HG03342 (cell line): ENCODE data around the gene TMEM80.
"Not testable (repeated sequence)": the region's sequence is repeated elsewhere in the genome, so short reads cannot be mapped to it uniquely, and the experiment has no call there.

Source experiments
- ATAC-seq: cut with Tn5 transposase; IDR thresholded peaks from one replicate; pipeline ENCODE4 v1.9.1; 2021; ENCODE audit warnings: mild to moderate bottlenecking, moderate library complexity; ENCODE audit not compliant: unreplicated experiment

The TMEM80 gene

GRCh38 chr11:679271-680207 is 16.1 kb upstream of the TMEM80 start:
- ATAC-seq, result no peak

GRCh38 chr11:680476-680875 is 15.1 kb upstream of the TMEM80 start:
- ATAC-seq, result no peak

- no peak for ATAC-seq
These were observed 14.6 kb upstream of the TMEM80 start for GRCh38 chr11:680970-681369.

- ATAC-seq, result no peak
These were observed 9.0 kb upstream of the TMEM80 start for GRCh38 chr11:686451-687243.

- ATAC-seq, result no peak
These were observed 7.9 kb upstream of the TMEM80 start for GRCh38 chr11:687751-688150.

GRCh38 chr11:688681-689080 is 6.9 kb upstream of the TMEM80 start:
- no peak for ATAC-seq

GRCh38 chr11:689625-690024 is 6.0 kb upstream of the TMEM80 start:
- ATAC-seq, result no peak

- ATAC-seq, result not testable (repeated sequence)
These were observed 5.4 kb upstream of the TMEM80 start for GRCh38 chr11:690244-690643.

- no peak for ATAC-seq
These were observed 4.6 kb upstream of the TMEM80 start for GRCh38 chr11:690738-691633.

- no peak for ATAC-seq
These were observed 3.7 kb upstream of the TMEM80 start for GRCh38 chr11:691710-692590.

GRCh38 chr11:692824-693414 is 2.7 kb upstream of the TMEM80 start:
- no peak for ATAC-seq

GRCh38 chr11:693415-693831 is 2.2 kb upstream of the TMEM80 start:
- ATAC-seq, result no peak

- no peak for ATAC-seq
These were observed 1.6 kb upstream of the TMEM80 start for GRCh38 chr11:693887-694562.

- ATAC-seq, result peak; percentile 71
These were observed 891 bp upstream of the TMEM80 start, which contains the start of gene DEAF1 for GRCh38 chr11:694563-695287. TSS of gene DEAF1 (minus strand) at chr11:695222. CDS start at chr11:695047, 175 bp downstream.

GRCh38 chr11:695288-695537 is 403 bp upstream of the TMEM80 start:
- ATAC-seq, result no peak

GRCh38 chr11:696955-697491 is 1.4 kb downstream of the TMEM80 start:
- ATAC-seq, result no peak

- ATAC-seq, result no peak
These were observed 2.2 kb downstream of the TMEM80 start for GRCh38 chr11:697811-698311.

GRCh38 chr11:698493-699115 is 3.0 kb downstream of the TMEM80 start:
- ATAC-seq, result no peak
